NT2/D1 (cell line): ENCODE results near the gene PRAC2.

ENCODE experiments used
- SUZ12 ChIP-seq: IDR thresholded peaks from 2 replicates; pipeline ENCODE4 v1.6.1; 2011; ENCODE audit not compliant: insufficient read length, insufficient read depth; ENCODE audit errors: extremely low read depth
- YY1 ChIP-seq: IDR thresholded peaks from 2 replicates; pipeline ENCODE4 v1.6.1; 2011; ENCODE audit not compliant: insufficient read length, insufficient read depth
- ZNF274 ChIP-seq: IDR thresholded peaks from 2 replicates; pipeline ENCODE4 v1.6.1; 2011; ENCODE audit warnings: mild to moderate bottlenecking, low read depth, low read length

- TF ChIP-seq SUZ12 = peak; percentile 58
- TF ChIP-seq YY1 = no peak
- TF ChIP-seq ZNF274 = no peak
These were observed 29.7 kb downstream of the PRAC2 start for GRCh38 chr17:48752399-48753288.
